ENCODE results near the gene DNASE1L3. TPM values are rescaled to one million over a fixed set of nuclear protein-coding genes. Genes with fewer than 3 reads are reported as not detected.

Gene DNASE1L3
- polyA plus RNA-seq, 1 donor from 2014 or later: not detected

- Histone ChIP-seq H3K79me2 (replicated peaks; ENCODE audit: insufficient read depth, low read length) (no peaks in the 10 kb centered on the region), H3K27ac (ENCODE audit: low read length) (no peak overlapping the region), H3K4me2 (ENCODE audit: low read length) (no peak overlapping the region), H3K9me3 (ENCODE audit: low read length) (no peaks in the 10 kb centered on the region), H4K20me1 (ENCODE audit: insufficient read depth) (no peaks in the 10 kb centered on the region), H3K36me3 (ENCODE audit: insufficient read depth, low read length) (no peaks in the 10 kb centered on the region), H3F3A (ENCODE audit: insufficient read depth, low read length, poor library complexity, severe bottlenecking) (no peaks in the 10 kb centered on the region), H3K4me3 (ENCODE audit: low read length) (no peak overlapping the region), H2AFZ (ENCODE audit: low read depth, low read length) (no peak overlapping the region), H3K9ac (ENCODE audit: low read length) (no peak overlapping the region), H3K9me2 (ENCODE audit: insufficient read depth, low read length) (no peaks in the 10 kb centered on the region), H3K27me3 (ENCODE audit: insufficient read depth, low read depth, low read length) (no peaks in the 10 kb centered on the region)
- TF ChIP-seq TAF1 (IDR thresholded peaks at IDR 0.05; ENCODE audit: low read depth) (no peak), EP300 (conservative IDR thresholded peaks at IDR 0.05; ENCODE audit: poor library complexity, severe bottlenecking) (no peak), SMC3 (conservative IDR thresholded peaks at IDR 0.05; ENCODE audit: poor library complexity) (no peak), REST (IDR thresholded peaks at IDR 0.05; ENCODE audit: borderline replicate concordance) (no peak)
These were observed 50.4 kb downstream of the DNASE1L3 start for GRCh38 chr3:58160399-58160798.

- no peaks in the 10 kb centered on the region for H3K79me2 ChIP-seq (replicated peaks; ENCODE audit: insufficient read depth, low read length)
- H3K27ac ChIP-seq (ENCODE audit: low read length): no peak overlapping the region
- H2AFZ ChIP-seq (ENCODE audit: low read depth, low read length): no peak overlapping the region
- no peaks in the 10 kb centered on the region for H3K9me2 ChIP-seq (ENCODE audit: insufficient read depth, low read length)
- no peak overlapping the region for H3K4me3 ChIP-seq (ENCODE audit: low read length)
- TF ChIP-seq TAF1 (IDR thresholded peaks at IDR 0.05; ENCODE audit: low read depth): no peak
- TF ChIP-seq EZH2 (IDR thresholded peaks at IDR 0.05; ENCODE audit: borderline replicate concordance, insufficient read depth, low read length, poor library complexity, severe bottlenecking): no peak
- no peak for TF ChIP-seq CTCF (IDR thresholded peaks at IDR 0.05; ENCODE audit: poor library complexity, severe bottlenecking)
- no peak for TF ChIP-seq RAD21 (conservative IDR thresholded peaks at IDR 0.05)
- no peak overlapping the region for H3K4me2 ChIP-seq (ENCODE audit: low read length)
- H3F3A ChIP-seq (ENCODE audit: insufficient read depth, low read length, poor library complexity, severe bottlenecking): no peaks in the 10 kb centered on the region
- H3K9ac ChIP-seq (ENCODE audit: low read length): no peak overlapping the region
- H3K27me3 ChIP-seq (ENCODE audit: insufficient read depth, low read depth, low read length): no peaks in the 10 kb centered on the region
- H3K9me3 ChIP-seq (ENCODE audit: low read length): no peaks in the 10 kb centered on the region
- no peaks in the 10 kb centered on the region for H3K36me3 ChIP-seq (ENCODE audit: insufficient read depth, low read length)
- no peaks in the 10 kb centered on the region for H4K20me1 ChIP-seq (ENCODE audit: insufficient read depth)
These were observed 52.2 kb downstream of the DNASE1L3 start for GRCh38 chr3:58158442-58159153.

GRCh38 chr3:58157700-58158099, 53.1 kb downstream of the DNASE1L3 start:
- H2AFZ ChIP-seq (ENCODE audit: low read depth, low read length): no peak overlapping the region
- no peak overlapping the region for H3K4me3 ChIP-seq (ENCODE audit: low read length)
- H3K27ac ChIP-seq (ENCODE audit: low read length): no peak overlapping the region
- no peaks in the 10 kb centered on the region for H3K36me3 ChIP-seq (ENCODE audit: insufficient read depth, low read length)
- H4K20me1 ChIP-seq (ENCODE audit: insufficient read depth): no peaks in the 10 kb centered on the region
- H3K9me2 ChIP-seq (ENCODE audit: insufficient read depth, low read length): no peaks in the 10 kb centered on the region
- H3K9me3 ChIP-seq (ENCODE audit: low read length): no peaks in the 10 kb centered on the region
- no peaks in the 10 kb centered on the region for H3K27me3 ChIP-seq (ENCODE audit: insufficient read depth, low read depth, low read length)
- no peak overlapping the region for H3K4me2 ChIP-seq (ENCODE audit: low read length)
- no peak overlapping the region for H3K9ac ChIP-seq (ENCODE audit: low read length)
- TF ChIP-seq RAD21 (conservative IDR thresholded peaks at IDR 0.05) (no peak), EZH2 (IDR thresholded peaks at IDR 0.05; ENCODE audit: borderline replicate concordance, insufficient read depth, low read length, poor library complexity, severe bottlenecking) (no peak), TAF1 (IDR thresholded peaks at IDR 0.05; ENCODE audit: low read depth) (no peak), CTCF (IDR thresholded peaks at IDR 0.05; ENCODE audit: poor library complexity, severe bottlenecking) (no peak), SMC3 (conservative IDR thresholded peaks at IDR 0.05; ENCODE audit: poor library complexity) (no peak), MXI1 (conservative IDR thresholded peaks at IDR 0.05; ENCODE audit: poor library complexity, severe bottlenecking) (no peak), EP300 (conservative IDR thresholded peaks at IDR 0.05; ENCODE audit: poor library complexity, severe bottlenecking) (no peak), POLR2AphosphoS5 (IDR thresholded peaks at IDR 0.05) (no peak), REST (IDR thresholded peaks at IDR 0.05; ENCODE audit: borderline replicate concordance) (no peak)
- H3K79me2 ChIP-seq (replicated peaks; ENCODE audit: insufficient read depth, low read length): no peaks in the 10 kb centered on the region
- H3F3A ChIP-seq (ENCODE audit: insufficient read depth, low read length, poor library complexity, severe bottlenecking): no peaks in the 10 kb centered on the region

Measured in neural cell (in vitro differentiated cells).